ENCODE data around the gene QRICH2. TPM values are rescaled to one million over a fixed set of nuclear protein-coding genes. Genes with fewer than 3 reads are reported as not detected.

The QRICH2 gene
- total RNA-seq, 1 donor from 2014 or later: 3.8 TPM

DNA sequence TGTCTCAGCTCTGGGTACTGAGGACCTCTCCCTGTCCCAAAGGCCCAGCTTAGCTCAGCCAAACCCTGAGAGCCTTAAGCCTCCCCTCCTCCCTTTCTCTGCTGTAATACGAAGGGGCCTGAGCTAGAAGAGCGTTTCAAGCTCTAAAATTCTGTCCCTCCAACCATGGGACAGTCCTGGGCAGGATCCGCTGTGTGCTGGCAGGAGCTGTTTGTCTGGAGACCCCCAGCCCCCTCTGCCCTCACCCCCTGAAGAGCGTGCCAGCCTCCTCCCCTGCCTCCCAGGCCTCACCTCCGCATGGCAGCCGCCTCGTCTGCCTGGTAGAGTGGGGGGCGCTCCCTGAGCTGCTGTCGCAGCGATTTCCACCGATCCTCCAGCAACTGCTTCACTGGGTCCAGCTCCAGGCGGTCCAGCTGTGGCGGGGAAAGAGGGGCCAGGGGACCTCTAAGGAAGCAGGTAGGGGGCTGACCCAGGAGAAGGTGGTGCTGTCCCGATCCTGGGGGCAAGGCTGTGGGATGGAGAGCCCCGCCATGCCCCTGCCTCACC, 28.3 kb downstream of the QRICH2 start:
- no peak overlapping the region for H3K9ac ChIP-seq (ENCODE audit: low read length)
- no peaks in the 10 kb centered on the region for H3K36me3 ChIP-seq (ENCODE audit: insufficient read depth, low read length)
- no peaks in the 10 kb centered on the region for H3K79me2 ChIP-seq (ENCODE audit: insufficient read depth, low read length)
- Mint-ChIP-seq H3K27ac (ENCODE audit: unreplicated experiment) (no peak overlapping the region), H3K9me3 (ENCODE audit: unreplicated experiment) (no peaks in the 10 kb centered on the region), H3K36me3 (ENCODE audit: low read depth, unreplicated experiment) (peaks cover 6% of the 10 kb centered on the region), H3K27me3 (ENCODE audit: low read depth, unreplicated experiment) (peaks cover 3% of the 10 kb centered on the region), H3K4me3 (ENCODE audit: unreplicated experiment) (no peak overlapping the region), H3K4me1 (ENCODE audit: low read depth, unreplicated experiment) (peaks cover 5% of the 10 kb centered on the region)
- TF ChIP-seq, protein P1, sequence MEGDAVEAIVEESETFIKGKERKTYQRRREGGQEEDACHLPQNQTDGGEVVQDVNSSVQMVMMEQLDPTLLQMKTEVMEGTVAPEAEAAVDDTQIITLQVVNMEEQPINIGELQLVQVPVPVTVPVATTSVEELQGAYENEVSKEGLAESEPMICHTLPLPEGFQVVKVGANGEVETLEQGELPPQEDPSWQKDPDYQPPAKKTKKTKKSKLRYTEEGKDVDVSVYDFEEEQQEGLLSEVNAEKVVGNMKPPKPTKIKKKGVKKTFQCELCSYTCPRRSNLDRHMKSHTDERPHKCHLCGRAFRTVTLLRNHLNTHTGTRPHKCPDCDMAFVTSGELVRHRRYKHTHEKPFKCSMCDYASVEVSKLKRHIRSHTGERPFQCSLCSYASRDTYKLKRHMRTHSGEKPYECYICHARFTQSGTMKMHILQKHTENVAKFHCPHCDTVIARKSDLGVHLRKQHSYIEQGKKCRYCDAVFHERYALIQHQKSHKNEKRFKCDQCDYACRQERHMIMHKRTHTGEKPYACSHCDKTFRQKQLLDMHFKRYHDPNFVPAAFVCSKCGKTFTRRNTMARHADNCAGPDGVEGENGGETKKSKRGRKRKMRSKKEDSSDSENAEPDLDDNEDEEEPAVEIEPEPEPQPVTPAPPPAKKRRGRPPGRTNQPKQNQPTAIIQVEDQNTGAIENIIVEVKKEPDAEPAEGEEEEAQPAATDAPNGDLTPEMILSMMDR (IDR thresholded peaks at IDR 0.05; ENCODE audit: insufficient read depth, low read depth, low read length): no peak
- no peak for TF ChIP-seq EZH2 (IDR thresholded peaks at IDR 0.05; ENCODE audit: insufficient read depth, low read length)
- no peak overlapping the region for H3K4me3 ChIP-seq (ENCODE audit: insufficient read depth, low read depth, low read length)
- no peak overlapping the region for H3K27ac ChIP-seq (ENCODE audit: low read depth, low read length)
- H2AFZ ChIP-seq (ENCODE audit: low read depth, low read length): no peak overlapping the region
- no peaks in the 10 kb centered on the region for H3K4me1 ChIP-seq (ENCODE audit: insufficient read depth, low read length)
- no peaks in the 10 kb centered on the region for H4K20me1 ChIP-seq (ENCODE audit: insufficient read depth, low read length)
- FAIRE-seq: no peak
- no peaks in the 10 kb centered on the region for H3K9me3 ChIP-seq (ENCODE audit: insufficient read depth, low read depth, low read length)
- H3K4me2 ChIP-seq (ENCODE audit: low read length): no peak overlapping the region
- H3K27me3 ChIP-seq (ENCODE audit: insufficient read depth, low read length): no peaks in the 10 kb centered on the region
- DNase-seq (ENCODE audit: low read depth): no peak

DNA sequence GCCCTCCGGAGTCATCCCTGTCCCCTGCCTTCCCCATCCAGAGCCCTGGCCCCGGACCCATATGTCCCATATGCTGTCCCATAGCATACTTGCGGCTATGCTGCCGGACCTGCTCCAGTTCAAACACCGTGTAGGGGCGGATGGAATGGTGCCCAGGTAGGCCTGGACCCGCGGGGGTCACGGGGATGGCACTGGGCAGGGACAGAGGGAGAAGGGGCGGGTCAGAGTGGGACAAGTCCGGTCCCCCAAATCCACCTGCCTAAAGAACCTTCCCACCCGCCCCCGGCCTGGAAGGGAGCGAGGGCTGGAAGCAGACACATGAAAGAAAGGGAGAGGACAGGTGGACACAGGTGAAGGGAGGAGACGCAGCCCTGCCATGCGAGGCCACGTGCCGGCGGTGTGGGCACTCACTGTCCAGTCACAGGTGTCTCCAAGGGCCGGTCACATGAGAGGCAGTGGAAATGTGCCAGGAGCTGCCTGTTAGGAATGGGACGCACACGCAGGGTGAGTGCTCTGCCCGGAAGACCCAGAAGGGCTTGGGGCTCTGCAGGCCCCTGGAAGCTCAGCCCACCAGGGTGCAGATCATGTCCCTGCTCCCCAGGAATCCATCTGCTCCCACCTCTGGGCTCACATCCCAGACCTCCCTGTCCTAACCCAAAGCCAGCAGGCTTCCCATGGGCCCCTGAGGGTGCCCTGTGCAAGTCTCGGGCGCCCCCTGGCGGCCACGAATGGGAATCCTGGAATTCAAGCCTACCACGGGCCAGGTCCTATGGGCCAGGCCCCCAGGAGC, 28.9 kb downstream of the QRICH2 start:
- Histone ChIP-seq H4K20me1 (ENCODE audit: insufficient read depth, low read length) (no peaks in the 10 kb centered on the region), H3K4me3 (ENCODE audit: insufficient read depth, low read depth, low read length) (no peak overlapping the region), H3K27ac (ENCODE audit: low read depth, low read length) (no peak overlapping the region), H3K4me2 (ENCODE audit: low read length) (no peak overlapping the region), H3K27me3 (ENCODE audit: insufficient read depth, low read length) (no peaks in the 10 kb centered on the region), H3K9ac (ENCODE audit: low read length) (no peak overlapping the region), H3K79me2 (ENCODE audit: insufficient read depth, low read length) (no peaks in the 10 kb centered on the region), H3K9me3 (ENCODE audit: insufficient read depth, low read depth, low read length) (no peaks in the 10 kb centered on the region), H2AFZ (ENCODE audit: low read depth, low read length) (no peak overlapping the region), H3K4me1 (ENCODE audit: insufficient read depth, low read length) (no peaks in the 10 kb centered on the region), H3K36me3 (ENCODE audit: insufficient read depth, low read length) (no peaks in the 10 kb centered on the region)
- Mint-ChIP-seq H3K27ac (ENCODE audit: unreplicated experiment) (peak overlapping the region; percentile 47), H3K9me3 (ENCODE audit: unreplicated experiment) (no peaks in the 10 kb centered on the region), H3K27me3 (ENCODE audit: low read depth, unreplicated experiment) (peaks cover 3% of the 10 kb centered on the region), H3K36me3 (ENCODE audit: low read depth, unreplicated experiment) (peaks cover 6% of the 10 kb centered on the region), H3K4me1 (ENCODE audit: low read depth, unreplicated experiment) (peaks cover 5% of the 10 kb centered on the region), H3K4me3 (ENCODE audit: unreplicated experiment) (no peak overlapping the region)
- DNase-seq (ENCODE audit: low read depth) (peak; percentile 19), FAIRE-seq (peak; percentile 9)
- TF ChIP-seq, protein P1 (IDR thresholded peaks at IDR 0.05; ENCODE audit: insufficient read depth, low read depth, low read length): peak; percentile 78
- TF ChIP-seq EZH2 (IDR thresholded peaks at IDR 0.05; ENCODE audit: insufficient read depth, low read length): no peak

Data from astrocyte (in vitro differentiated cells and primary cell).